Skeletal muscle cell (primary cell): ENCODE results near the gene CC2D2A.
"Not testable (repeated sequence)": the region's sequence is repeated elsewhere in the genome, so short reads cannot be mapped to it uniquely, and the experiment has no call there.

Experiments
- DNase-seq: peaks from one replicate; pipeline ENCODE4 v3.0.0-alpha.2; 2010; ENCODE audit warnings: low read depth
- H3K4me3 ChIP-seq: 2 replicates; pipeline ENCODE4 v1.5.1; 2011; ENCODE audit warnings: low read depth, mild to moderate bottlenecking, control low read depth, low read length, moderate library complexity

The CC2D2A gene

GRCh38 chr4:15506464-15506863, 36.8 kb downstream of the CC2D2A start:
- no peak overlapping the region for H3K4me3 ChIP-seq
- DNase-seq, result peak; percentile 54

GRCh38 chr4:15507679-15508078, 38.0 kb downstream of the CC2D2A start:
- H3K4me3 ChIP-seq, result no peak overlapping the region
- DNase-seq, result no peak

GRCh38 chr4:15510961-15511360, 41.3 kb downstream of the CC2D2A start:
- no peak overlapping the region for H3K4me3 ChIP-seq

GRCh38 chr4:15513545-15513944, 43.9 kb downstream of the CC2D2A start:
- no peak overlapping the region for H3K4me3 ChIP-seq
- no peak for DNase-seq

More at GRCh38 chr4:15510961-15511360, 41.3 kb downstream of the CC2D2A start:
- DNase-seq, result no peak

- no peak for DNase-seq
- H3K4me3 ChIP-seq, result no peak overlapping the region
Observed at GRCh38 chr4:15515106-15515505, 45.4 kb downstream of the CC2D2A start.

GRCh38 chr4:15516494-15516893, 46.8 kb downstream of the CC2D2A start:
- no peak for DNase-seq
- no peak overlapping the region for H3K4me3 ChIP-seq

GRCh38 chr4:15517681-15518080, 48.0 kb downstream of the CC2D2A start:
- not testable (repeated sequence) for H3K4me3 ChIP-seq

GRCh38 chr4:15521442-15522039, 51.9 kb downstream of the CC2D2A start:
- peak; percentile 14 for DNase-seq
- H3K4me3 ChIP-seq, result no peak overlapping the region

More at GRCh38 chr4:15517681-15518080, 48.0 kb downstream of the CC2D2A start:
- DNase-seq, result not testable (repeated sequence)

- H3K4me3 ChIP-seq, result no peak overlapping the region
- no peak for DNase-seq
Observed at GRCh38 chr4:15525080-15525479, 55.4 kb downstream of the CC2D2A start.

GRCh38 chr4:15526924-15527592, 57.4 kb downstream of the CC2D2A start:
- no peak for DNase-seq
- no peak overlapping the region for H3K4me3 ChIP-seq

- H3K4me3 ChIP-seq, result no peak overlapping the region
- DNase-seq, result no peak
Observed at GRCh38 chr4:15531792-15532191, 62.1 kb downstream of the CC2D2A start.

GRCh38 chr4:15533817-15534216, 64.1 kb downstream of the CC2D2A start:
- DNase-seq, result no peak
- H3K4me3 ChIP-seq, result no peak overlapping the region

GRCh38 chr4:15535599-15535998, 65.9 kb downstream of the CC2D2A start:
- no peak overlapping the region for H3K4me3 ChIP-seq
- no peak for DNase-seq

- no peak overlapping the region for H3K4me3 ChIP-seq
- no peak for DNase-seq
Observed at GRCh38 chr4:15536552-15537499, 67.1 kb downstream of the CC2D2A start.

- no peak for DNase-seq
- no peak overlapping the region for H3K4me3 ChIP-seq
Observed at GRCh38 chr4:15541941-15542340, 72.3 kb downstream of the CC2D2A start.

- no peak for DNase-seq
- H3K4me3 ChIP-seq, result no peak overlapping the region
Observed at GRCh38 chr4:15542760-15543159, 73.1 kb downstream of the CC2D2A start.

- H3K4me3 ChIP-seq, result no peak overlapping the region
- DNase-seq, result no peak
Observed at GRCh38 chr4:15543537-15544247, 74.0 kb downstream of the CC2D2A start.

GRCh38 chr4:15544248-15544729, 74.6 kb downstream of the CC2D2A start:
- no peak for DNase-seq
- H3K4me3 ChIP-seq, result no peak overlapping the region

GRCh38 chr4:15545371-15545770, 75.7 kb downstream of the CC2D2A start:
- DNase-seq, result no peak
- no peak overlapping the region for H3K4me3 ChIP-seq
